HepG2 (cell line): Measurements from ENCODE around the gene SLC22A23. TPM values are rescaled to one million over a fixed set of nuclear protein-coding genes. Genes with fewer than 3 reads are reported as not detected.

Experiments used
- ELF3 ChIP-seq: IDR thresholded peaks from 2 replicates; pipeline ENCODE4 v1.6.1; 2016; ENCODE audit warnings: missing genetic modification reagents, missing compliant biosample characterization
- ESRRA ChIP-seq: sonication (generic); formaldehyde crosslinking; IDR thresholded peaks from 2 replicates; pipeline ENCODE4 v1.5.1; 2020; ENCODE audit warnings: mild to moderate bottlenecking, low read depth, missing genetic modification reagents
- ETV5 ChIP-seq: IDR thresholded peaks from 2 replicates; pipeline ENCODE4 v1.6.1; 2018; ENCODE audit warnings: missing biosample characterization, missing genetic modification reagents, inconsistent platforms, borderline replicate concordance
- MAFF ChIP-seq: IDR thresholded peaks from 2 replicates; pipeline ENCODE4 v1.6.1; 2011; ENCODE audit warnings: low read depth, low read length, improper control_type of control experiment
- NFATC3 ChIP-seq: sonication (generic); formaldehyde crosslinking; IDR thresholded peaks from 2 replicates; pipeline ENCODE4 v1.5.1; 2020; ENCODE audit warnings: mild to moderate bottlenecking, missing genetic modification reagents
- NFKBIZ ChIP-seq: IDR thresholded peaks from 2 replicates; pipeline ENCODE4 v1.6.1; 2018; ENCODE audit warnings: missing genetic modification reagents, missing compliant biosample characterization
- NR0B2 ChIP-seq: sonication (generic); formaldehyde crosslinking; IDR thresholded peaks from 2 replicates; pipeline ENCODE4 v1.4.0; 2020; ENCODE audit warnings: mild to moderate bottlenecking, missing genetic modification reagents
- NR2F6 ChIP-seq, 2 experiments: IDR thresholded peaks; 2 replicates each; pipeline ENCODE4 v1.6.1; 2016; ENCODE audit warnings: antibody characterized with exemption in 1 of 2, mild to moderate bottlenecking in 1 of 2
- PAX8 ChIP-seq: sonication (generic); formaldehyde crosslinking; IDR thresholded peaks from 2 replicates; pipeline ENCODE4 v1.8.0; 2022; ENCODE audit warnings: mild to moderate bottlenecking, missing genetic modification reagents, borderline replicate concordance
- PAXIP1 ChIP-seq: sonication (generic); formaldehyde crosslinking; conservative IDR thresholded peaks from 2 replicates; pipeline ENCODE4 v1.4.0; 2020; ENCODE audit warnings: mild to moderate bottlenecking, missing genetic modification reagents, moderate library complexity
- PHF21A ChIP-seq: sonication (generic); formaldehyde crosslinking; IDR thresholded peaks from 2 replicates; pipeline ENCODE4 v1.5.0; 2020; ENCODE audit warnings: mild to moderate bottlenecking, missing genetic modification reagents
- POLR2AphosphoS5 ChIP-seq: IDR thresholded peaks from 2 replicates; pipeline ENCODE4 v1.6.1; 2012; ENCODE audit warnings: low read depth, low read length
- RXRA ChIP-seq: sonication (generic); formaldehyde crosslinking; IDR thresholded peaks from 2 replicates; pipeline ENCODE4 v1.5.1; 2020; ENCODE audit warnings: missing genetic modification reagents
- SYNCRIP ChIP-seq: fragments of 200-400 bp; formaldehyde crosslinking; IDR thresholded peaks from 2 replicates; pipeline ENCODE4 v1.6.1; 2018; ENCODE audit warnings: mild to moderate bottlenecking, low read depth, low read length; ENCODE audit not compliant: insufficient read depth
- TMF1 ChIP-seq: sonication (generic); formaldehyde crosslinking; IDR thresholded peaks from 2 replicates; pipeline ENCODE4 v1.8.1; 2022; ENCODE audit warnings: low read depth, missing genetic modification reagents
- YEATS2 ChIP-seq: sonication (generic); formaldehyde crosslinking; IDR thresholded peaks from 2 replicates; pipeline ENCODE4 v1.4.0; 2020; ENCODE audit warnings: missing genetic modification reagents, borderline replicate concordance
- ZFP82 ChIP-seq: sonication (generic); formaldehyde crosslinking; IDR thresholded peaks from 2 replicates; pipeline ENCODE4 v1.5.1; 2020; ENCODE audit warnings: mild to moderate bottlenecking, missing genetic modification reagents, borderline replicate concordance
- ZNF24 ChIP-seq: fragments of 450-650 bp; IDR thresholded peaks from 2 replicates; pipeline ENCODE4 v1.6.1; 2017; ENCODE audit warnings: antibody characterized with exemption, mild to moderate bottlenecking
- ZNF30 ChIP-seq: sonication (generic); formaldehyde crosslinking; IDR thresholded peaks from 2 replicates; pipeline ENCODE4 v1.5.0; 2020; ENCODE audit warnings: mild to moderate bottlenecking, missing genetic modification reagents
- ZNF530 ChIP-seq: sonication (generic); formaldehyde crosslinking; IDR thresholded peaks from 2 replicates; pipeline ENCODE4 v1.5.0; 2020; ENCODE audit warnings: low read depth, mild to moderate bottlenecking, missing genetic modification reagents
- ZNF609 ChIP-seq: sonication (generic); formaldehyde crosslinking; IDR thresholded peaks from 2 replicates; pipeline ENCODE4 v1.4.0; 2020; ENCODE audit warnings: mild to moderate bottlenecking, missing genetic modification reagents, borderline replicate concordance
- ZNF740 ChIP-seq: sonication (generic); formaldehyde crosslinking; IDR thresholded peaks from 2 replicates; pipeline ENCODE4 v1.4.0; 2020; ENCODE audit warnings: missing genetic modification reagents
- ZNF879 ChIP-seq: sonication (generic); formaldehyde crosslinking; IDR thresholded peaks from 2 replicates; pipeline ENCODE4 v1.8.1; 2023; ENCODE audit warnings: missing genetic modification reagents
- polyA plus RNA-seq, 8 experiments: library from polyadenylated mRNA; depleted of rRNA in 3 of 8; stranded (reverse) in 7 of 8; unstranded in 1 of 8; fragments of >200 nt; fragmentation: Illumina TruSeq in 4 of 8; extraction: Trizol in 4 of 8; gene quantifications; 2 replicates each; pipeline versions ENCODE4 v1.2.1 to v1.2.3, GENCODE V29; 2011 to 2016; ENCODE audit warnings: low read depth in 4 of 8, missing spikeins in 1 of 8, mixed read lengths in 1 of 8; ENCODE audit not compliant: insufficient read depth in 1 of 8
- total RNA-seq, 5 experiments: library from RNA; depleted of rRNA; stranded (reverse); fragments of >200 nt; fragmentation: Illumina TruSeq; extraction: Trizol; gene quantifications; 2 replicates each; pipeline ENCODE4 v1.2.3, GENCODE V29; 2016; ENCODE audit warnings: low read depth in 1 of 5

Gene SLC22A23
- total and polyA plus RNA-seq, 2 of the 13 experiments (the other 11 are each of a cell fraction or from before 2014, with no cell fraction given), result 11.8 to 17.5 TPM

GRCh38 chr6:3259491-3259958 is 197.3 kb downstream of the SLC22A23 start (continued):
- TF ChIP-seq ESRRA (CRISPR knock-in tag), result no peak
- no peak for TF ChIP-seq ZNF879 (CRISPR knock-in tag)
- no peak for TF ChIP-seq YEATS2 (CRISPR knock-in tag)
- no peak; the same call in 1 of the 2 replicates for TF ChIP-seq ZNF609 (CRISPR knock-in tag)
- no peak for TF ChIP-seq NR0B2 (CRISPR knock-in tag)
- peak; percentile 50; the same call in 1 of the 2 replicates for TF ChIP-seq RXRA (CRISPR knock-in tag)
- no peak for TF ChIP-seq PAXIP1 (CRISPR knock-in tag)
- no peak for TF ChIP-seq TMF1 (CRISPR knock-in tag)
- no peak for TF ChIP-seq ZNF24
- no peak for TF ChIP-seq ZNF30 (CRISPR knock-in tag)
- TF ChIP-seq SYNCRIP, result no peak
- TF ChIP-seq NFKBIZ (CRISPR knock-in tag), result no peak
- TF ChIP-seq ZFP82, result no peak
- TF ChIP-seq POLR2AphosphoS5, result no peak
- TF ChIP-seq NFATC3 (CRISPR knock-in tag), result no peak
- no peak for TF ChIP-seq NR2F6 (IDR thresholded peaks at IDR 0.05)
- no peak for TF ChIP-seq NR2F6 (CRISPR knock-in tag; IDR thresholded peaks at IDR 0.05)
- TF ChIP-seq ZNF530 (CRISPR knock-in tag), result no peak
- peak; percentile 35; the same call in 1 of the 2 replicates for TF ChIP-seq ETV5 (CRISPR knock-in tag)
- 0 out of 2 replicates have a peak, but pooled peaks have one; percentile 23 for TF ChIP-seq ELF3 (CRISPR knock-in tag)
- TF ChIP-seq ZNF740 (CRISPR knock-in tag), result no peak
- no peak for TF ChIP-seq PAX8 (CRISPR knock-in tag)
- TF ChIP-seq PHF21A (CRISPR knock-in tag), result no peak
- TF ChIP-seq MAFF, result no peak
